SK-N-SH treated with all-trans-retinoic acid at 6 μM for 48 hours (cell line): ENCODE measurements around the gene USP4.

Experiments used
- CREB5 ChIP-seq: fragments of 250-450 bp; sonication (Bioruptor Pico); IDR thresholded peaks from 2 replicates; pipeline ENCODE4 v1.5.1; 2020; ENCODE audit warnings: low read depth, mild to moderate bottlenecking, moderate library complexity
- CSRNP3 ChIP-seq: fragments of 250-450 bp; sonication (Bioruptor Pico); IDR thresholded peaks from 2 replicates; pipeline ENCODE4 v1.5.1; 2021; ENCODE audit warnings: mild to moderate bottlenecking, moderate library complexity
- PPARA ChIP-seq: fragments of 250-450 bp; sonication (Bioruptor Pico); IDR thresholded peaks from 2 replicates; pipeline ENCODE4 v1.5.0; 2020; ENCODE audit warnings: mild to moderate bottlenecking, borderline replicate concordance
- SNAI2 ChIP-seq: fragments of 250-450 bp; sonication (Bioruptor Pico); IDR thresholded peaks from 2 replicates; pipeline ENCODE4 v1.5.0; 2020; ENCODE audit warnings: mild to moderate bottlenecking, moderate library complexity
- ZFP3 ChIP-seq: fragments of 250-450 bp; sonication (Bioruptor Pico); IDR thresholded peaks from 2 replicates; pipeline ENCODE4 v1.5.0; 2020; ENCODE audit warnings: mild to moderate bottlenecking, moderate library complexity
- ZNF70 ChIP-seq: fragments of 450-650 bp; formaldehyde crosslinking; IDR thresholded peaks from 2 replicates; pipeline ENCODE4 v1.5.0; 2020; ENCODE audit warnings: mild to moderate bottlenecking, moderate library complexity

GRCh38 chr3:49310677-49311076, 29.2 kb downstream of the USP4 start:
- TF ChIP-seq CSRNP3 (no peak), ZNF70 (CRISPR knock-in tag) (no peak), SNAI2 (no peak), PPARA (CRISPR knock-in tag) (no peak), ZFP3 (no peak), CREB5 (CRISPR knock-in tag) (no peak)
